Stimulated activated CD8-positive, alpha-beta memory T cell treated with anti-CD3 and anti-CD28 coated beads, Interleukin-15, amount 100 ng/mL, for 1 hour (primary cell): ENCODE results near the gene MTURN.
"Not testable (repeated sequence)": the region's sequence is repeated elsewhere in the genome, so short reads cannot be mapped to it uniquely, and the experiment has no call there.

Experiments
- DNase-seq: peaks from one replicate; pipeline ENCODE4 v3.0.0-alpha.2; 2020; ENCODE audit warnings: low read depth

The MTURN gene

GRCh38 chr7:30178748-30179436, 44.1 kb downstream of the MTURN start:
- no peak for DNase-seq

DNA sequence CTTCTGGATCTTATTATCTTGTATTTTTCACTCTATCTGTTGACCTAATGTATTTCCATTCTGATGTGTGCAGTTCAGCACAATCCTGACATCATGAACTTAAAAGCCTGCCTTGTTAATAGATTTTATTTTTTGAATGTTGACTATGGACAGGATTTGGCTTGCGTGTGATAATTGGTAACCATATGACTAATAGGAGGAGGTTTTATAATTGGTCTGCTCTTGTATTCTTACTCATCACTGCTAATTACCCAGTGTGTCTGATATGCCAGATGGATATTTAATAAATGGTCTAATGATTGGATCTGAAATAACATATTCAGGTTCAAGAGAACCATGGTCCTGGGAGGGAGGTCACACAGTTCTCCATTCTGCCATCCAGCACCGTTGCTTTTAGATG, 45.9 kb downstream of the MTURN start:
- no peak for DNase-seq

DNA sequence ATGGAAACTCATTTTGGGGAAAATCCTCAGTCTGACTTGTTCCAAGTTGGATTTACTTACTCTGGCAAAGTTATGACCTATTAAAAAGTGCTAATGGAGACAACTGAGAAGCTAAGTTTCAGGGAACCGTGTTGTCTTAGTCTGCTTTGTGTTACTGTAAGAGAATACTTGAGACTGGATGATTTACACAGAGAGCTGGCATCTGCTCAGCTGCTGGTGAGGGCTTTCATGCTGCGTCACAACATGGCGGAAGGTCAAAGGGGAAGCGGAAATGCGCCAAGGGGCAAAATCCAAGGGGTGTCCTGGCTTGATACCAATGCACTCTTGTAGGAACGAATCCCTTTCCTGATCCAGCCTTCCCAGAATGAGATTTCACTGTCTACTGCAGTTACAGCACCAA, 46.4 kb downstream of the MTURN start:
- DNase-seq: no peak

DNA sequence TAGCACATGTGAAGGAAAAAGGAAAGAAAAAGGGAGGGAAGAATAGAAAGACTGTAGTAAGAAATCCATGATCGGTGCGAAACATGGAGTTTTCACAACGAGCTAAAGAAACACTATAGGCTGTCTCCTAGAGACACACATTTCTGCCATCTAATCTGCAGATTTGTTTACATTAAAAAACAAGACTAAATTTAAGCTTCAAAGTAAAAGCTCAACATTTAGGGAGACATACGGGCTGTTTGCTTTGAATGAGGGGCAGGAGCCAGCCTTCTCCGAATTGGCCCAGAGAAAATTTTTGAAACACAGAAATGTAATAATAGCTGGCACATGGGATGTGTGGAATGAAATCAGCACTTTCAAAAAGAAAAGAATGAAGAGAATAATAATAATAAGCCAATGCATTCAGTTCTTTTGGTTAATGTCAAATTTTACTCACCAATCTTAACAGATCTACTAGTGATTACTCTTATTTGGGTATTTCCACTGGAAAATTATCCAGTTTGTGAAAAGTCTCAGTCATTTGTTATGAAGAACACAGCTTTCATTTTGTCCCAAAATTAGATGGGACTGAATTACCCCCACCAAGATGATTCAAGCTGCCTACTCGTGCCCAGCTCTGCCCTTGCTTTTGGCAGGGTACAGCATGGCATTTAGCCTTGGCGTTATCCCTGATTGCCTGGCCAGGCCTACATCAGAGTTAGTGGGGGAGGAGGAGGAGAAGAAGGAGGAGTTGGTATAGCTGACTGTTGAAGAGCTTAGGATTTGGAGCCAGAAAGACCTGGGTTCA, 47.1 kb downstream of the MTURN start:
- DNase-seq: no peak

DNA sequence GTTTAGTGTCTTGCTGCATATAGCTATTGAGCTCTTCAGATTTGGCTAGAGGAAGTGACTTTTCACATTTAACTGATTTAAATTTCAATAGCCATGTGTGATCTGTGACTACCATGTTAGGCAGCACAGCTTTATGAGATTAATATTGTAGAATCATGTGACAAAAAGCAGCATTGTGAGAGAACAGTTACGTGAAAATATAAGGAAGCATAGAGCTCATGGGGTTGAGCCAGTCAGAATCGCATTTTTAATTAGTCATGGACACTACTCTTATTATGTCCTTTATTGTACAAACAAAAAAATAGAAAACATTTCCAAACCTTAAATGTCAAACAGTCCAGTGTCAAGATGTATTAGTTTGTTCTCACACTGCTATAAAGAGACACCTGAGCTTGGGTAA, 48.0 kb downstream of the MTURN start:
- DNase-seq: no peak

DNA sequence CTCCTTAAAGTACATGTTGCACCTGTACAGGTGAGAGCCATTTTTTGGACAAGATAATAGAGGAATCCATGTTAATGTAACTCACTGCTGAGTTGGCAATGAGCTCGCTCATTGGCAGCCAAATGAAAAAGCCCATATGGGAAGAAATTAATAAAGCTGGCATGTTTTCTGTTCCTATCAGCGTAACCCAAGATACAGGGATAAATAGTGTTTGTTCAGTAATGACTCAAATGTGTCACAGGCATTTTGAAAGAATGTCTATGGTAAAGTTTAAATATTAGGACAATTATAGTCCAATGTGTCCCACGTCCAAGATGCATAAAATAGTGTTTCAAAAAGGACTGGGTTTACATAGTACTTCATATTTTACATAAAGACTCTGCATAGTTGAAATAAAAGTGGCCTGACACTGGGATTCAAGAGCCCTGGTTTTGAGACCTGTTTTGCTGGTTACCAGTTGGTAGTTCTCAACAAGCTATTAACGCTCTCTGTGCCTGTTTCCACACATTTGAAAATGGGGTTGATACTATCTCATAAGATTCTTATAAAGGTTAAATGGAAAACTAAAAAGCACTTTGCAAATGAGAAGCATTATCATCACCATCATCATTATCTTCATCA, 49.1 kb downstream of the MTURN start:
- no peak for DNase-seq

- DNase-seq: no peak
These were observed 50.2 kb downstream of the MTURN start for GRCh38 chr7:30184791-30185487.

DNA sequence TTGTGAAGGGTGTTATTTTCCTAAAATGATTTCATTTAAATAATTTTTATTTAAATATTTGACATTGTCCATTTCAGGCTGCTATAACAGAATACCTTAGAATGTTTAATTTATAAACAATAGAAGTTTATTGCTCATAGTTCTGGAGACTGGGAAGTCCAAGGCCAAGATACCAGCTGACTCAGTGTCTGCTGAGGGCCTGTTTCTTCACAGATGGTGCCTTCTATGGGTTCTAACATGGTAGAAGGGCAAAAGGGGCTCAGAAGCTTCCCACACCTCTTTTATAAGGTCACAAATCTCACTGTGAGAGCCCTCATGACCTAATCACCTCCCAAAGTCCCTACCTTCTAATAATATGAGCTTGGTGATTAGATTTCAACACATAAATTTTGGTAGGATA, 50.7 kb downstream of the MTURN start:
- no peak for DNase-seq

- no peak for DNase-seq
These were observed 51.9 kb downstream of the MTURN start for GRCh38 chr7:30186725-30187124.

- DNase-seq: no peak
These were observed 52.7 kb downstream of the MTURN start for GRCh38 chr7:30187513-30187912.

DNA sequence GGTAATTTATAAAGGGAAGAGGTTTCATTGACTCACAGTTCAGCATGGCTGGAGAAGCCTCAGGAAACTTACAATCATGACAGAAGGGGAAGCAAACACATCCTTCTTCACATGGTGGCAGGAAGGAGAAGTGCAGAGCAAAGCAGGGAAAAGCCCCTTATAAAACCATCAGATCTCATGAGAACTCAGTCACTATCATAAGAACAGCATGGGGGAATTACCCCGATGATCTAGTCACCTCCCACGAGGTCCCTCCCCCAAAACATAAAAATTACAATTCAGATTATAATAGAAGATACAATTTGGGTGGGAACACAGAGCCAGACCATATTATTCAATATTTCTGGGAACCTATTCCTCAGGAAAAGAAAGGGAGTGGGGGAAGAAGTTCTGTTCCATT, 53.6 kb downstream of the MTURN start:
- not testable (repeated sequence) for DNase-seq

- DNase-seq: no peak
These were observed 54.0 kb downstream of the MTURN start for GRCh38 chr7:30188811-30189210.

DNA sequence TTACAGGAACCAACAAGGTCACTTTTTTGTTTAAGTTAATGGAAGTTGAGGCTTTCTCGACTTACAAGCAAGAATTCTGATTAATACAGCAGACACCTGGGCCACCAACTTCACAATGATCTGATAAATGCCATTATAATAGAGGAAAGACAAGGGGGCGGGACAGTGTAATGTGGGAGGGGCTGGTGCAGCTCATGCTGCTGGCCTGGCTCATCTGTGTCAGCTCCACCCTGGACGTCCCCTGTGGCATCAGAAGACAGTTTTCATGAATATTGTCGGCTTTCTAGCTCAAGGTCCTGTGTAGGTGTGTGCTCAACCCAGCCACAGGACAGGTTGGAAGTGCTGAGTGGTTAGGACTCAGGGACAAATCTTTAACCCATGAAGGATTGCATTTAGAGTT, 57.0 kb downstream of the MTURN start:
- no peak for DNase-seq

DNA sequence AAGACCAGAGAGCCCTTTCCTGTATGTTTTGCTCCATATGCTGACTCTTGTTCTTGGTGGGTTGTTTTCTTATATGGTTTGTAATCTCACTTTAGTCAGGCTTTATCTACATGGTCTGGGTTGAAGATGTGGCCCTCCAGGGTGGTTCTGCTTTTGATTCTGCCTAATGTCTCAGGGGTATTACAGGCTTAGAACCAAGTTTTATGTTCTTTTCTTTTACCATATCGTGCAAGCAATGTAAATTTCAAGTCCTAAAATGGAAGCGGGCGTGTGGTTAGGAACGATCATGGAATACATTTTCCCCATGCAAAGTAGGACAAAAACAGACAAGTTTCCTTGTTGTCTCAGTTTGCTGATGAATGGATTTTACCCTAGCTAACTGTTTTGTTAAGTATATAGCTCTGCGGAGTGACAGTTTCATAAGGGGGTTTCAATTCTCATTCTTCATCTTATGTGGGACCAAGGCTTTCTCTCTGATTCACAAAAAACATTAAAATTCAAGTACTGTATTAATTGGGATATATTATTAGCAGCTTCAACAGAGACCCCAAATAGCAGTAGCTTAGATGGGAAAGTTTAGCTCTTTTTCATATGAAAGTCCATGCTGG, 58.7 kb downstream of the MTURN start:
- no peak for DNase-seq

- DNase-seq: no peak
These were observed 61.6 kb downstream of the MTURN start for GRCh38 chr7:30196408-30196807.

DNA sequence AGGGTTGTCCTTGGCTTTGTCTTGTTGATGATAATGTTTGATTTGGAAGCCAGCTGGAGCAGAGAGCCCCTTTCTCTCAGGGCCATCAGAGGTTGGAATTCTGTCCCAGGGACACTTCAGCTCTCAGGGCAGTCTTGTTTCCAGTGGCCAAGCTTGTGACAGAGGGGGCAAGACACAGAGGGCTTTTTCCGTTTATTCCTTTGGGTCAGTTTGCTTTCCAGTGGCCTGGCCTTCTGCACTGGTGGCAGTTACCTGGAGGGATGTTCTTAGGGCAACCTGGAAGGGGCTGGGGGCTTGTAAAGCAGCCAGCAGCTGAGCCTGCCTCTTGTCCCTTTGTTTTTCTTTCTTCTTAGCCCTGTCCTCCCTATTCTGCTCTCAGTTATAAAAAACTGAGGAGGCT, 62.7 kb downstream of the MTURN start:
- no peak for DNase-seq

- DNase-seq: no peak
These were observed 64.5 kb downstream of the MTURN start for GRCh38 chr7:30199271-30199670.

DNA sequence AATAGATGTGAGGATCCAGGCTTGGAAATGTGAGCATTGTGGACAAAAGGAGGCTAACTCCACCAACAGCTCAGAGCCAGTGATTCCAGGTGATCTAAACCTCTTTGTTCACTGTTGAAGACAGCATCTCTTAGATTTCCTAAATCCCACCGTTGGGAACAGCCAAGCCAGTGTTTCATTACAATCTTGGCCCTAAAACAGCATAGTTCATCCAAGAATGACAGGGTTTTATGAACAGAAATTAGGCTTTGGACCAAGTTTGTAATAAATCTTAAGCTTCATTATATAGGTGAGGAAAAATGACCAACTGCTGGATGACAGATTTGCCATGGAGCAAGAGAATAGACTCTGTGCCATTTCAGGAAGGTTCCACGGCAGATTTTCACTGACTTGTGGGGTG, 65.8 kb downstream of the MTURN start:
- DNase-seq: no peak

GRCh38 chr7:30201161-30201666, 66.4 kb downstream of the MTURN start:
- DNase-seq: no peak

GRCh38 chr7:30201921-30202320, 67.1 kb downstream of the MTURN start:
- no peak for DNase-seq

GRCh38 chr7:30202671-30203070, 67.9 kb downstream of the MTURN start:
- DNase-seq: no peak

GRCh38 chr7:30206491-30206890, 71.7 kb downstream of the MTURN start:
- no peak for DNase-seq
